Mesendoderm (in vitro differentiated cells): ENCODE data around the gene KCNK3.
"Not testable (repeated sequence)": the region's sequence is repeated elsewhere in the genome, so short reads cannot be mapped to it uniquely, and the experiment has no call there.

ENCODE experiments used
- DNase-seq: peaks from one replicate; pipeline ENCODE4 v3.0.0; 2013
- H2AK5ac ChIP-seq: 2 replicates; pipeline ENCODE4 v1.6.1; 2013; ENCODE audit warnings: low read length, inconsistent platforms
- H2BK120ac ChIP-seq: 2 replicates; pipeline ENCODE4 v1.6.1; 2013; ENCODE audit warnings: low read depth, mild to moderate bottlenecking, low read length, moderate library complexity, mixed read lengths
- H2BK15ac ChIP-seq: replicated peaks from 2 replicates; pipeline ENCODE4 v1.6.1; 2013; ENCODE audit warnings: low read depth, mild to moderate bottlenecking, moderate library complexity
- H2BK5ac ChIP-seq: 2 replicates; pipeline ENCODE4 v1.6.1; 2013; ENCODE audit warnings: low read length, inconsistent platforms
- H3K18ac ChIP-seq: 2 replicates; pipeline ENCODE4 v1.6.1; 2013; ENCODE audit warnings: mild to moderate bottlenecking, low read length, mixed read lengths
- H3K23ac ChIP-seq: one replicate; pipeline ENCODE4 v1.6.1; 2013; ENCODE audit warnings: low read length
- H3K27ac ChIP-seq: 2 replicates; pipeline ENCODE4 v1.5.1; 2013; ENCODE audit warnings: low read depth, mild to moderate bottlenecking, inconsistent platforms, low read length, moderate library complexity
- H3K27me3 ChIP-seq: 2 replicates; pipeline ENCODE4 v1.6.1; 2013; ENCODE audit warnings: low read length, control low read depth, mild to moderate bottlenecking, inconsistent platforms; ENCODE audit not compliant: insufficient read depth, poor library complexity
- H3K36me3 ChIP-seq: 2 replicates; pipeline ENCODE4 v1.6.1; 2013; ENCODE audit warnings: low read length, inconsistent platforms; ENCODE audit not compliant: control insufficient read depth, insufficient read depth
- H3K4ac ChIP-seq: one replicate; pipeline ENCODE4 v1.6.1; 2013; ENCODE audit warnings: low read depth, mild to moderate bottlenecking, low read length, moderate library complexity
- H3K4me1 ChIP-seq: 2 replicates; pipeline ENCODE4 v1.6.1; 2013; ENCODE audit warnings: low read depth, low read length, inconsistent platforms; ENCODE audit not compliant: control insufficient read depth
- H3K4me2 ChIP-seq: 2 replicates; pipeline ENCODE4 v1.6.1; 2013; ENCODE audit warnings: low read length
- H3K4me3 ChIP-seq: 2 replicates; pipeline ENCODE4 v1.5.1; 2013; ENCODE audit warnings: mild to moderate bottlenecking, low read length
- H3K56ac ChIP-seq: one replicate; pipeline ENCODE4 v1.6.1; 2013; ENCODE audit warnings: low read length
- H3K79me1 ChIP-seq: 2 replicates; pipeline ENCODE4 v1.6.1; 2013; ENCODE audit warnings: low read length, inconsistent platforms
- H3K79me2 ChIP-seq: 2 replicates; pipeline ENCODE4 v1.6.1; 2013; ENCODE audit warnings: mild to moderate bottlenecking, low read length; ENCODE audit not compliant: control insufficient read depth, insufficient read depth
- H3K9ac ChIP-seq: 2 replicates; pipeline ENCODE4 v1.6.1; 2013; ENCODE audit warnings: low read length, inconsistent platforms
- H4K5ac ChIP-seq: one replicate; pipeline ENCODE4 v1.6.1; 2013; ENCODE audit warnings: low read length
- H4K8ac ChIP-seq: one replicate; pipeline ENCODE4 v1.6.1; 2013; ENCODE audit warnings: low read depth, mild to moderate bottlenecking, control low read depth, low read length, moderate library complexity
- WGBS: extraction: QIAGEN DNeasy Blood & Tissue Kit; methylation state at CpG from one replicate; pipeline ENCODE4 v1.1.7; 2013; ENCODE audit warnings: low lambda C conversion rate, missing lambda C conversion rate; ENCODE audit not compliant: insufficient coverage; ENCODE audit errors: extremely low coverage; 5-methylcytosine and 5-hydroxymethylcytosine counted together

KCNK3 gene

GRCh38 chr2:26655611-26656195, 36.8 kb upstream of the KCNK3 start:
- Histone ChIP-seq H3K27me3 (no peaks in the 10 kb centered on the region), H3K9ac (no peak overlapping the region), H3K18ac (peak overlapping the region; percentile 20), H2BK120ac (peak overlapping the region; percentile 40), H3K56ac (no peak overlapping the region), H2AK5ac (no peak overlapping the region), H3K79me2 (no peaks in the 10 kb centered on the region), H3K79me1 (no peaks in the 10 kb centered on the region), H3K23ac (no peak overlapping the region), H3K4ac (no peak overlapping the region), H4K8ac (no peak overlapping the region), H2BK5ac (no peak overlapping the region), H2BK15ac (no peak overlapping the region), H3K4me2 (no peak overlapping the region), H3K36me3 (no peaks in the 10 kb centered on the region), H3K27ac (peak overlapping the region; percentile 79), H3K4me1 (peaks cover 2% of the 10 kb centered on the region), H4K5ac (no peak overlapping the region), H3K4me3 (no peak overlapping the region)
- no CpG with 5 or more reads among the region's 9 CpGs for WGBS
- DNase-seq = peak; percentile 67

GRCh38 chr2:26657265-26657664, 35.3 kb upstream of the KCNK3 start:
- Histone ChIP-seq H4K8ac (no peak overlapping the region), H2BK5ac (no peak overlapping the region), H3K9ac (no peak overlapping the region), H3K79me2 (no peaks in the 10 kb centered on the region), H3K4ac (no peak overlapping the region), H2AK5ac (no peak overlapping the region), H3K18ac (no peak overlapping the region), H2BK120ac (no peak overlapping the region), H3K4me2 (no peak overlapping the region), H2BK15ac (no peak overlapping the region), H3K79me1 (no peaks in the 10 kb centered on the region), H3K27me3 (no peaks in the 10 kb centered on the region), H3K36me3 (no peaks in the 10 kb centered on the region), H3K4me3 (no peak overlapping the region), H3K56ac (no peak overlapping the region), H3K27ac (no peak overlapping the region), H4K5ac (no peak overlapping the region), H3K4me1 (peaks cover 2% of the 10 kb centered on the region), H3K23ac (no peak overlapping the region)
- DNase-seq = no peak
- WGBS = no CpG with 5 or more reads among the region's 4 CpGs

GRCh38 chr2:26658691-26659346, 33.7 kb upstream of the KCNK3 start:
- no peaks in the 10 kb centered on the region for H3K79me2 ChIP-seq
- no peak overlapping the region for H3K4me3 ChIP-seq
- DNase-seq = no peak
- no peak overlapping the region for H3K27ac ChIP-seq
- H3K23ac ChIP-seq = no peak overlapping the region
- H2AK5ac ChIP-seq = no peak overlapping the region
- H3K79me1 ChIP-seq = no peaks in the 10 kb centered on the region
- H3K4me1 ChIP-seq = peaks cover 2% of the 10 kb centered on the region
- no peak overlapping the region for H3K4ac ChIP-seq
- no peaks in the 10 kb centered on the region for H3K36me3 ChIP-seq
- no peak overlapping the region for H2BK15ac ChIP-seq
- no peak overlapping the region for H3K4me2 ChIP-seq
- no peak overlapping the region for H3K9ac ChIP-seq
- no peak overlapping the region for H4K8ac ChIP-seq
- H3K56ac ChIP-seq = no peak overlapping the region
- no peak overlapping the region for H3K18ac ChIP-seq
- no peak overlapping the region for H2BK120ac ChIP-seq
- no peaks in the 10 kb centered on the region for H3K27me3 ChIP-seq
- H2BK5ac ChIP-seq = no peak overlapping the region
- H4K5ac ChIP-seq = no peak overlapping the region
- no CpG with 5 or more reads among the region's 6 CpGs for WGBS

- no peak overlapping the region for H2BK120ac ChIP-seq
- no peaks in the 10 kb centered on the region for H3K79me1 ChIP-seq
- H2AK5ac ChIP-seq = no peak overlapping the region
- no peak overlapping the region for H3K4me2 ChIP-seq
- no peak for DNase-seq
- H2BK5ac ChIP-seq = no peak overlapping the region
- no peak overlapping the region for H3K4ac ChIP-seq
- WGBS = no CpG with 5 or more reads among the region's 1 CpG
- H3K27me3 ChIP-seq = no peaks in the 10 kb centered on the region
- H4K5ac ChIP-seq = no peak overlapping the region
- no peaks in the 10 kb centered on the region for H3K79me2 ChIP-seq
- H3K27ac ChIP-seq = no peak overlapping the region
- no peaks in the 10 kb centered on the region for H3K36me3 ChIP-seq
- H2BK15ac ChIP-seq = no peak overlapping the region
- H3K9ac ChIP-seq = no peak overlapping the region
- no peak overlapping the region for H4K8ac ChIP-seq
- no peak overlapping the region for H3K23ac ChIP-seq
- H3K4me1 ChIP-seq = peaks cover under 1% of the 10 kb centered on the region
- H3K4me3 ChIP-seq = no peak overlapping the region
- H3K56ac ChIP-seq = no peak overlapping the region
- no peak overlapping the region for H3K18ac ChIP-seq
These were observed 32.1 kb upstream of the KCNK3 start for GRCh38 chr2:26660363-26660962.

- not testable (repeated sequence) for H2BK120ac ChIP-seq, H3K4me2 ChIP-seq, H4K8ac ChIP-seq, H4K5ac ChIP-seq, H3K27ac ChIP-seq, H3K56ac ChIP-seq, DNase-seq, H3K4me1 ChIP-seq, H3K18ac ChIP-seq, H3K23ac ChIP-seq, H2AK5ac ChIP-seq, H3K36me3 ChIP-seq, H3K79me2 ChIP-seq, H3K4ac ChIP-seq, H3K9ac ChIP-seq, H3K4me3 ChIP-seq, H2BK15ac ChIP-seq, H3K79me1 ChIP-seq, H2BK5ac ChIP-seq, H3K27me3 ChIP-seq
- no CpG with 5 or more reads among the region's 21 CpGs for WGBS
These were observed 27.2 kb upstream of the KCNK3 start for GRCh38 chr2:26665296-26665695.
